NCI-H524 treated with DMSO at 0.1 percent for 48 hours (cell line): ENCODE data around the gene ATP11C.
"Not testable (repeated sequence)": the region's sequence is repeated elsewhere in the genome, so short reads cannot be mapped to it uniquely, and the experiment has no call there.

ENCODE experiments used
- DNase-seq: peaks from one replicate; lab custom pipeline; 2025; lab: John Stamatoyannopoulos, UW

Gene ATP11C

GRCh38 chrX:139932901-139933796 lies at the start of gene ATP11C:
Gene ATP11C, minus strand, starts transcription at chrX:139933053. Its CDS starts 1,011 bp downstream, at chrX:139932042.
- DNase-seq = peak; percentile 41

GRCh38 chrX:139974471-139974870 lies 41.6 kb upstream of the ATP11C start:
- DNase-seq = no peak

- no peak for DNase-seq
Observed at GRCh38 chrX:139972629-139973624, 40.1 kb upstream of the ATP11C start.

GRCh38 chrX:139972113-139972512 lies 39.3 kb upstream of the ATP11C start:
- no peak for DNase-seq

DNA sequence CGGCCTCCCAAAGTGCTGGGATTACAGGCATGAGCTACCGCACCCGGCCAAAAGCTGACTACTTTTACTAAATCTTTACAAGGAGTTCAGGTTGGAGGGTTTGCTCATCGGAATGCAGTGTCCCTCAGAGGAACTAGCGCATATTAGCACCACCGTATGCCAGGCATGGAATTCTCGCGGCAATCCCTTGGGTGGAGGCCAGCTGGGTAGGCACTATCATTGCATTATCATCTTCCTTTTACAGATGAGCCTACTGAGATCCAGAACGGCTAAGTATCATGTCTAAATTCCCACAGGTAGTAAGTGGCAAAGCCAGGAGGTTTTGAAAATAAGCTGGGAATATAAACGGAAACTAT lies 38.5 kb upstream of the ATP11C start:
- DNase-seq = no peak

- no peak for DNase-seq
Observed at GRCh38 chrX:139969286-139969685, 36.4 kb upstream of the ATP11C start.

DNA sequence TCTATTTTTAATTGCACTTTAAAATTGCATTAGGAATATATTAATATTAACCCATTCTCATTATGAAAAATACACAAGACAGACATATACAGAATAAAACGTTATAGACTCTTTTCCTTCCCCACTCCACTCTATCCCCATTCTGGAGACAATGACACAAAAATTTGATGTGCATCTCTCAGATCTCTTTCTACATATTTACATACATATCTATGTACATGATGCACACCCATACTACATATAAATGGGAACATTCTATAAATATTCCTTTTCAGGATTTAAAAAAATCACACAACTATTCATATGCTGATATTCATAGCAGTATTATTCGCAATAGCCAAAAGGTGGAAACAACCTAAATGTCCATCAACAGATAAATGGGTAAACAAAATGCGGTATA lies 34.9 kb upstream of the ATP11C start:
- no peak for DNase-seq

DNA sequence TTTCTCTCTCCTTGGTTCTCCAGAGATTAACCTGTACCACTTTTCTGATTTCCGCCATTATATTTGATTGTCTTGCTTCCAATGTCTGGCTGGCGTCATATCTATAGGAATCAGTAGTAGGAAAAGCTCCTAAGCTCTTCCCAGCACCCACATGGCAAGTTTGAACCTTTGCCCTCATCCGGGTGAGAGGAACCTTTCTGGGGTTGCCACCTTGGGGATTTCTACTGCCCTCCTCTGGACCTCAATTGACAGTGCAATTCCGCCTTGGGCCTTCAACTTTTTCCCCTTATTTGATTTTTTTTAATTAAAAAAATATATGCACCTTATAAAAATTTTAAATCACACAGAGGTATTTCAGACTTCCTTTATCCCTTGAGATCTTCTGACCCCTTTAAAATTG lies 34.4 kb upstream of the ATP11C start:
- no peak for DNase-seq

DNA sequence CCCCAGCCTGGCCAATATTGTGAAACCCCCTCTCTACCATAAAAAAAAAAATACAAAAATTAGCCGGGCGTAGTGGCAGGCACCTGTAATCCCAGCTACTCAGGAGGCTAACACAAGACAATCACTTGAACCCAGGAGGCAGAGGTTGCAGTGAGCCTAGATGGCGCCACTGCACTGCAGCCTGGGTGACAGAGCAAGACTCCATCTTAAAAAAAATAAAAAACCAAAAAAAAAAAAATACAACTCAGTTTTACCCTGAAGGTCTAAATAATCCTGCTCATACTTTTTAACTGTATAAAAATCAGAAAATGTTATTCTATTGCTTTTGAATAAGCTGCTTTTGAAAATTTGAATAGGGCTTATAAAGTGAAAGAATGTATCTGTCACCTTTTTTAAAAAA lies 33.3 kb upstream of the ATP11C start:
- not testable (repeated sequence) for DNase-seq

GRCh38 chrX:139965421-139965820 lies 32.6 kb upstream of the ATP11C start, which contains the start of gene CXorf66:
Gene CXorf66, minus strand, starts transcription at chrX:139965521. Its CDS starts 25 bp downstream, at chrX:139965496.
- DNase-seq = no peak

DNA sequence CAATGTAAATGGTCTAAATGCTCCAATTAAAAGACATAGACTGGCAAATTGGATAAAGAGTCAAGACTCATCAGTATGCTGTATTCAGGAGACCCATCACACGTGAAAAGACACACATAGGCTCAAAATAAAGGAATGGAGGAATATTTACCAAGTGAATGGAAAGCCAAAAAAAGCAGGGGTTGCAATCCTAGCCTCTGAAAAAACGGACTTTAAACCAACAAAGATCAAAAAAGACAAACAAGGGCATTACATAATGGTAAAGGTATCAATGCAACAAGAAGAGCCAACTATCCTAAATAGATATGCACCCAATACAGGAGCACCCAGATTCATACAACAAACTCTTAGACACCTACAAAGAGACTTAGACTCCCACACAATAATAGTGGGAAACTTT lies 28.2 kb upstream of the ATP11C start:
- DNase-seq = not testable (repeated sequence)

- no peak for DNase-seq
Observed at GRCh38 chrX:139949703-139950102, 16.9 kb upstream of the ATP11C start.

DNA sequence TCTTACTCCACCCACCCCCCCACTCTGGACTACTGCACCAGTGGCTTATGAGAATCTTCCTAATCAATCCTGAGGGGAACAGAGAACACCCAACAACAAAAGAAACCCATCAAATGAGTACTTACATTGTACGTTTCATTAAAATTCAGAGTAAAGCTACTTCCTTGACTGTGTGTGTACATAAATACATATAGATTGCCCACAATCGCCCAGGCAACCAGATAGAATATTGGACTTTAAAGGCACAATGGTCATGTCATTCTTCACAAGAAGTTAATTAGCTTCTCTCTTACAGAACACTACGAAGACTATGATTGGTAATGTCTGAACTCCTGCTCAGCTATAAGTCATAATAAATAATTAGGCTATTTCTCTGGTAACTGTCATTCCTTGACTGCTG lies 12.2 kb upstream of the ATP11C start:
- DNase-seq = no peak

DNA sequence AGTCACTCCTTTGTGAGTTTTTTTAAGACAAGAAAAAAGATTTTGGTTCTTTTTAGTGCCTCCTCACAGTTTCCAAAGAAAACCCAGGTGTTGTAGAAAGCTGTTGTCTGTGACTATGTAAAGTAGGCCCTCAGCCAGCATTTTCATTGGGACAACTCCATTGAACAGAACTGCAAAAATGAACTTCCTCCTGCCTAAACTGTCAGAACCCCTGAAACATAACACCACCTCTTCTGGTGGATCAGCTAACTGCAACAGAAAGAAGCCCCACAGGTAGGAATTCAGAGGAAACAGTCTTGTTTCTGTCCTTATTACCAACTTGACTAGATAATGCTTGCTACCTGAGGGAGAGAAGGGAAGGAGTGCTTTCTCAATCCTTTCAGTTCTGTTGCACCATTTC lies 3.4 kb upstream of the ATP11C start:
- no peak for DNase-seq

GRCh38 chrX:139933904-139934303 lies 1.1 kb upstream of the ATP11C start:
- no peak for DNase-seq

DNA sequence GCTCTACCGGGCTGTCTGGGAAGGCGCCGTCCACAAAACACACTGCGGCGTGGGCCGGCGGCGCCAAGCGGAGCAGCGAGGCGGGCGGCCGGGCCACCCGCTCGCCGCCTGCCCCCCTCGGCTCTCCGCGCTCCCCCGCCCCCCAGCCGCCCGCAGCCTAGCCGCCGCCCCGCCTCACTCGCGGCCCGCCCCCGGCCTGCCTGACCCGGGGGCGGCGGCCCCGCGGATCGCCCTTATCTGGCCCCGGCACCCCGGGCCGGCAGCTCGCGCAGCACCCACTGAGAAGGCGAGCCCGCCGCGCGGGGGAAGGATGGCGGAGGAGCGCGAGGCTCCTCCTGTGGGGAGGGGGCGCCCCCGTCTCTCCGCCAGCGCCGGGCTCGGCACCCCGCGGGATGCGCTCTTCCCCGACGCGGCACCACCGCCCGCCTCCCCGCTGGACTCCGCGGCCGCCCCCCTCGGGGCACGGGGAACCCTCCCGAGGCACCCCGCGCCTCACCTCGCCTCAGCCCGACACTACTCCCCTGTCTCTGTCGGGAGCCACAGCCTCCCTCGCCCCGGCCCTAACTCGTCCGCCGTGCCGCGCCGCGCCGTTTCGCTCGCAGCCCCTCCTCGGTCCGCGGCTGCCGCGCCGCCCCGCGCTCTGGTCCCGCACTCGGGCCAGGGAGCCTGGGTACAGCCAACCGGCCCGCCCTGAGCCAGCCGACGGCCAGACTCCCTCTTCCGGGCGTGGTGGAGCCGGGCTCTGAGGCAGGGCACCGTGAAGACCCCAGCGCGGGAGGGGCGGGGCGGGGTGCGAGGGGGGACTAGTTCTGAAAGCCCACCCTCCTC lies 566 bp downstream of the ATP11C start:
- no peak for DNase-seq

GRCh38 chrX:139931646-139932072 lies 1.2 kb downstream of the ATP11C start:
- no peak for DNase-seq

DNA sequence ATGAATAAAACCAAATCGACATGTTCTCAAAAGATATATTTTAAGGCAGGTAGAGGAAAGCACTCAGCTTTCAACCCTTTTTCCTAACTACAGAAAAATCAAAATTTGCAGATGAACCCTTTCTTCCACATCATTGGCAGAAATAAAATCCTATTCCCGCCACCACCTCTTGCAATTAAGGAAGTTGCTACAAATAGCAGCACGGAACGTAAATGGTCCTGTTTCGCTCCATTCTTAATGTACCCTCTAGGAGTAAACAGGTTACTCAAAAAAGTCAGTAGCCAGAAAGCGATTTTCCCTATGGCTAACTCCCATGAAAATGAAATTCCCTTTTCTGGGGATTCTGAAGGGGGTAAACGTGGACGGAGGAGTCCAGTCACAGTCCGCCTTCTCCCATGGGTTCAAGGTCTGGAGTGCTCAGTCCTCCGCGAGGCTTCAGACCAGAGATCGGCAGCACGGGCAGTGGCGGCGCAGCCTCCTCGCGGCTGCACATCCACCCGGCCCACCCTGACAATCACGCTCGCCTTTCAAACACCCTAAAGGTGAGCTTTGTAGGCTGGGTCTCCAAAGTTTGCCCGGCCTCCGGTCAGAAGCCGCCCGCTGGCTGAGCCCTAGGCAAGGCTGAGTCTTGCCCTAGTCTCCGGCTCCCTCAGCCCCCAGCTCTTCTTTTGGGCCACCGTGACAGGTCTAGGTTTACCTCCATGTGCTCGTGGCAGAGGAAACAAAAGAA lies 1.8 kb downstream of the ATP11C start:
- DNase-seq = no peak

DNA sequence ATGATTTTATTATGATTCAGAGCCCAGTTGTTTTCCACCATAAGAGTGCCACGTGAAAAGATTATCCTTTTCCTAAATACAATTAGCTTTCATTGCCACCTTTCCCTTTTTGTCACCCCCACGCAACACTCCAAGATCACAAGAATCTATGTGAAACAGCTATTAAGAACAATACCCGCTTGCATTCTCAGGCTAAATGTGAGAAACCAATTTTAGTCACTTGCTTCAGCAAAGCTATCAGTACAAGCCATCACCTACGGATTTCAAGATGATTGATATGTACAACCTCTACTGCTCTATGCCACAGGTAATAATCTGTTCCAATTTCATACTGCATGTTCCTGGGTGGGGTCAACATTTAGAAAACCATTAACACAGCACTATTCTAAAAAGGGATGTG lies 2.5 kb downstream of the ATP11C start:
- no peak for DNase-seq

DNA sequence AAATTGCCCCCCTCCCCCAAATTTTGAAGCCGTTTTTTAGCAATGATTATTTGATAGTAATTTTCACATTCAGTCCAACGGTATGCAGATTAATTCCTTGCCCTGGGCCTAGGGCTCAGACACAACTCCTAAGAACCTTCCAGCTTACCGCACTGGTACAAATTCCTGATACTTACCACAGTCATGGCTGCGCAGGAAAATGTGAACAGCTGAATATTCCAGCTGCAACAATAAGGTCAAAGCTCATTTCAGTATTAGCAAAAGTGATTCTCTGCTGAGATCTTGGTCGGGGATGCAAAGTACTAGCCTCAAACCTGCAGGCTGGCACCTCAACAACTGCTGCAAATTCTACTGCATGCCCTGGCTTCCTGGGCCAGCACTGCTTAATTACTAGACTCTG lies 3.0 kb downstream of the ATP11C start:
- no peak for DNase-seq

- DNase-seq = no peak
Observed at GRCh38 chrX:139924696-139925095, 8.2 kb downstream of the ATP11C start.
